Astrocyte of the cerebellum (primary cell): ENCODE data around the gene NACC2.
A peak's percentile ranks its signal among the peaks of the same experiment; 100 is the strongest.

ENCODE experiments used
- DNase-seq: peaks from one replicate; pipeline ENCODE4 v3.0.0-alpha.2; 2011; ENCODE audit warnings: low read depth
- H3K4me3 ChIP-seq: 2 replicates; pipeline ENCODE4 v1.5.1; 2011; ENCODE audit warnings: mild to moderate bottlenecking, low read depth, low read length, moderate library complexity
- CTCF ChIP-seq: IDR thresholded peaks from 2 replicates; pipeline ENCODE4 v1.5.1; 2012; ENCODE audit warnings: low read length, low read depth, moderate library complexity, mild to moderate bottlenecking; ENCODE audit errors: missing control alignments
- in situ Hi-C: cut with HindIII; loops from 2 replicates; pipeline ENCODE4 v1.10.0; 2017; ENCODE audit warnings: low sequenced_read_pairs

Gene NACC2

GRCh38 chr9:136081113-136081825 lies 13.8 kb downstream of the NACC2 start:
- no peak overlapping the region for H3K4me3 ChIP-seq
- DNase-seq, result no peak
- no peak for TF ChIP-seq CTCF
- in situ Hi-C loops, result no loop called here

GRCh38 chr9:136080716-136081112 lies 14.4 kb downstream of the NACC2 start:
- no peak for DNase-seq
- in situ Hi-C loops, result no loop called here
- TF ChIP-seq CTCF, result no peak
- H3K4me3 ChIP-seq, result no peak overlapping the region

GRCh38 chr9:136079916-136080246 lies 15.2 kb downstream of the NACC2 start:
- no peak for TF ChIP-seq CTCF
- no peak overlapping the region for H3K4me3 ChIP-seq
- in situ Hi-C loops, result no loop called here

GRCh38 chr9:136079211-136079915 lies 15.7 kb downstream of the NACC2 start:
- no peak for DNase-seq
- peak; percentile 4 for TF ChIP-seq CTCF
- in situ Hi-C loops, result no loop called here
- H3K4me3 ChIP-seq, result no peak overlapping the region

More at GRCh38 chr9:136079916-136080246, 15.2 kb downstream of the NACC2 start:
- DNase-seq, result no peak

- TF ChIP-seq CTCF, result no peak
Observed at GRCh38 chr9:136078498-136079011, 16.5 kb downstream of the NACC2 start.

GRCh38 chr9:136078024-136078423 lies 17.1 kb downstream of the NACC2 start:
- no peak overlapping the region for H3K4me3 ChIP-seq
- no peak for TF ChIP-seq CTCF

More at GRCh38 chr9:136078498-136079011, 16.5 kb downstream of the NACC2 start:
- no peak for DNase-seq
- H3K4me3 ChIP-seq, result no peak overlapping the region
- in situ Hi-C loops, result no loop called here

More at GRCh38 chr9:136078024-136078423, 17.1 kb downstream of the NACC2 start:
- DNase-seq, result no peak
- in situ Hi-C loops, result no loop called here
